ENCODE data around the gene MAPKAPK5. TPM values are rescaled to one million over a fixed set of nuclear protein-coding genes. Genes with fewer than 3 reads are reported as not detected.
"Not testable (repeated sequence)": the region's sequence is repeated elsewhere in the genome, so short reads cannot be mapped to it uniquely, and the experiment has no call there.

The MAPKAPK5 gene
- polyA plus RNA-seq, 1 experiment = 33.5 TPM

DNA sequence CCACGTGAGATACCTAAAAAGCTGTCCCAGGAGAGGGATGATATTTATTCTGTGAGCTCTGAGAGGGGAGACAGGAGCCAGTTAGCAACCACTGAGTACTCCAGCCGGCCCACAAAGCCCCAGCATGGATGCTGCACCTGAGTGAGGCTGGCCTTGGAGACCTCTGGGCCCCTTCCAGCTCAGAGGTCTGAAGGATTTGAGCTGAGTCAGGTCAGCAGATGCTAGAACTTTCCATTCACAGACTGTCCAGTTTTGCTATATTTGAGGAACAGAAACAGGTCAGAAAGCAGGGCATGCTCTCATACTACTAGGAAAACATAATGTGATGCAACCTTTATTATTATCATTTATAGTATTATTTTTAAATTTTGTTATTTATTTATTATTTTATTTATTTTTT lies 15.0 kb upstream of the MAPKAPK5 start:
- no peak for DNase-seq (ENCODE audit: low read depth, low spot score)
- CTCF ChIA-PET = interaction anchor here (0.6 to 1.1 kb wide), 2 partner anchors 14 to 74 kb away, joined by 5 to 8 read pairs; no protein-coding TSS in a partner anchor
- Histone ChIP-seq H3K27me3 (ENCODE audit: control insufficient read depth, insufficient read depth, low read length) (peaks cover 11% of the 10 kb centered on the region), H3K4me3 (ENCODE audit: low read depth, low read length) (no peak overlapping the region), H3K9me3 (ENCODE audit: control insufficient read depth, insufficient read depth, low read length) (no peaks in the 10 kb centered on the region), H3K27ac (ENCODE audit: low read depth, low read length) (no peak overlapping the region)
- POLR2A ChIA-PET = interaction anchor here (0.6 to 0.9 kb wide), 2 partner anchors 32 to 158 kb away, joined by 4 read pairs; no protein-coding TSS in a partner anchor
- TF ChIP-seq, protein P1, sequence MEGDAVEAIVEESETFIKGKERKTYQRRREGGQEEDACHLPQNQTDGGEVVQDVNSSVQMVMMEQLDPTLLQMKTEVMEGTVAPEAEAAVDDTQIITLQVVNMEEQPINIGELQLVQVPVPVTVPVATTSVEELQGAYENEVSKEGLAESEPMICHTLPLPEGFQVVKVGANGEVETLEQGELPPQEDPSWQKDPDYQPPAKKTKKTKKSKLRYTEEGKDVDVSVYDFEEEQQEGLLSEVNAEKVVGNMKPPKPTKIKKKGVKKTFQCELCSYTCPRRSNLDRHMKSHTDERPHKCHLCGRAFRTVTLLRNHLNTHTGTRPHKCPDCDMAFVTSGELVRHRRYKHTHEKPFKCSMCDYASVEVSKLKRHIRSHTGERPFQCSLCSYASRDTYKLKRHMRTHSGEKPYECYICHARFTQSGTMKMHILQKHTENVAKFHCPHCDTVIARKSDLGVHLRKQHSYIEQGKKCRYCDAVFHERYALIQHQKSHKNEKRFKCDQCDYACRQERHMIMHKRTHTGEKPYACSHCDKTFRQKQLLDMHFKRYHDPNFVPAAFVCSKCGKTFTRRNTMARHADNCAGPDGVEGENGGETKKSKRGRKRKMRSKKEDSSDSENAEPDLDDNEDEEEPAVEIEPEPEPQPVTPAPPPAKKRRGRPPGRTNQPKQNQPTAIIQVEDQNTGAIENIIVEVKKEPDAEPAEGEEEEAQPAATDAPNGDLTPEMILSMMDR (IDR thresholded peaks at IDR 0.05; ENCODE audit: low read depth, low read length) = no peak

DNA sequence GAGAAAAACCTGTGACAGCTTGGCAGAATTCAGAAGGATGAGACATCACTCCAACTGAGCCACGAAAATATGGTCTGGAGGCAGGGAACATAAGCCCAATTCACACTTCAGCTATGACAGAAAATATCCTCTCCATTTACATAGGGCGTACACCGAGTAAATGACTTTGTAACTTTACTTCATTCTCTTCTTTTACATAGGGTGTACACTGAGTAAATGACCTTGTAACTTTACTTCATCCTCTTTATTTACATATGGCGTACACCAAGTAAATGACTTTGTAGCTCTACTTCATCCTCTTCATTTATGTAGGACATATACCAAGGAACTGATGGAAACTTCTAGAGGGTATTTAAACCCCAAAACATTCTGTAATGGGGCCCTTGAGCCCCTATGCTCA lies 14.1 kb upstream of the MAPKAPK5 start:
- POLR2A ChIA-PET = no interaction called here
- Histone ChIP-seq H3K9me3 (ENCODE audit: control insufficient read depth, insufficient read depth, low read length) (no peaks in the 10 kb centered on the region), H3K27ac (ENCODE audit: low read depth, low read length) (no peak overlapping the region), H3K27me3 (ENCODE audit: control insufficient read depth, insufficient read depth, low read length) (peaks cover 5% of the 10 kb centered on the region), H3K4me3 (ENCODE audit: low read depth, low read length) (no peak overlapping the region)
- TF ChIP-seq, protein P1 (IDR thresholded peaks at IDR 0.05; ENCODE audit: low read depth, low read length) = no peak
- no peak for DNase-seq (ENCODE audit: low read depth, low spot score)
- CTCF ChIA-PET = no interaction called here

DNA sequence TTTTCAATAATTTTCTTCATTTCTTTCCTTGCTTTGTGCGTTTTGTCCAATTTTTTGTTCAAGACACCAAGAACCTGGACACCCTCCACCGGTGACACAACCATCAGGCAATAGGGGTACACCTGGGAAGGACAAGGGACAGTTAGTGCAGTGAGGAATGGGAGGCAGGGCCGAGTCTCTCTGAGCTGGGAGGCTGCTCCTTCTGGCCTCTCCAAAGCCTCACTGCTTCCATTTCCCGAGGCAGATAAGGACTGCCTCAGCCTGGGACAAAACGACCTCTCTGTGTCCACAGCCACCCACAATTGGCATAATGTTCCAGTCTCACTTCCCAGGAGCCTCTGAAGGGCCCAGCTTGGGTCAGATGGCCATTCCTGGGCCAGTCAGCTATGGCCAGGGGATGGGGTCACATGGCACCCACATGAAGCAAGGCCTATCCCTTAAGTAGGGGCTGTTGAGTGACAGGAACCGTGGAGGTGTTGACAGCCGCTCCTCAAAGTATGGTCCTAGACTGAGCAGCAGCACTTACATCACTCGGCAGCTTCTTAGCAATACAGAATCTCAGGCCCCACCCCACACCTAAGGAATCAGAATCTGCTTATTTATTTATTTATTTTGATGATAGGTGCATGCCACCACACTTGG lies 13.6 kb upstream of the MAPKAPK5 start:
- CTCF ChIA-PET = no interaction called here
- H3K27ac ChIP-seq (ENCODE audit: low read depth, low read length) = no peak overlapping the region
- no peak for DNase-seq (ENCODE audit: low read depth, low spot score)

DNA sequence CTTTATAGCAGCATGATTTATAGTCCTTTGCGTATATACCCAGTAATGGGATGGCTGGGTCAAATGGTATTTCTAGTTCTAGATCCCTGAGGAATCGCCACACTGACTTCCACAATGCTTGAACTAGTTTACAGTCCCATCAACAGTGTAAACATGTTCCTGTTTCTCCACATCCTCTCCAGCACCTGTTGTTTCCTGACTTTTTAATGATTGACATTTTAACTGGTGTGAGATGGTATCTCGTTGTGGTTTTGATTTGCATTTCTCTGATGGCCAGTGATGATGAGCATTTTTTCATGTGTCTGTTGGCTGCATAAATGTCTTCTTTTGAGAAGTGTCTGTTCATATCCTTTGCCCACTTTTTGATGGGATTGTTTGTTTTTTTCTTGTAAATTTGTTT lies 12.4 kb upstream of the MAPKAPK5 start:
- H3K9me3 ChIP-seq (ENCODE audit: control insufficient read depth, insufficient read depth, low read length); H3K4me3 ChIP-seq (ENCODE audit: low read depth, low read length); H3K27me3 ChIP-seq (ENCODE audit: control insufficient read depth, insufficient read depth, low read length); H3K27ac ChIP-seq (ENCODE audit: low read depth, low read length); DNase-seq (ENCODE audit: low read depth, low spot score); POLR2A ChIA-PET; CTCF ChIA-PET: not testable (repeated sequence)

More for the DNA sequence above, 13.6 kb upstream of the MAPKAPK5 start:
- POLR2A ChIA-PET = no interaction called here
- Histone ChIP-seq H3K9me3 (ENCODE audit: control insufficient read depth, insufficient read depth, low read length) (no peaks in the 10 kb centered on the region), H3K27me3 (ENCODE audit: control insufficient read depth, insufficient read depth, low read length) (peaks cover 5% of the 10 kb centered on the region), H3K4me3 (ENCODE audit: low read depth, low read length) (no peak overlapping the region)
- TF ChIP-seq, protein P1 (IDR thresholded peaks at IDR 0.05; ENCODE audit: low read depth, low read length) = no peak

DNA sequence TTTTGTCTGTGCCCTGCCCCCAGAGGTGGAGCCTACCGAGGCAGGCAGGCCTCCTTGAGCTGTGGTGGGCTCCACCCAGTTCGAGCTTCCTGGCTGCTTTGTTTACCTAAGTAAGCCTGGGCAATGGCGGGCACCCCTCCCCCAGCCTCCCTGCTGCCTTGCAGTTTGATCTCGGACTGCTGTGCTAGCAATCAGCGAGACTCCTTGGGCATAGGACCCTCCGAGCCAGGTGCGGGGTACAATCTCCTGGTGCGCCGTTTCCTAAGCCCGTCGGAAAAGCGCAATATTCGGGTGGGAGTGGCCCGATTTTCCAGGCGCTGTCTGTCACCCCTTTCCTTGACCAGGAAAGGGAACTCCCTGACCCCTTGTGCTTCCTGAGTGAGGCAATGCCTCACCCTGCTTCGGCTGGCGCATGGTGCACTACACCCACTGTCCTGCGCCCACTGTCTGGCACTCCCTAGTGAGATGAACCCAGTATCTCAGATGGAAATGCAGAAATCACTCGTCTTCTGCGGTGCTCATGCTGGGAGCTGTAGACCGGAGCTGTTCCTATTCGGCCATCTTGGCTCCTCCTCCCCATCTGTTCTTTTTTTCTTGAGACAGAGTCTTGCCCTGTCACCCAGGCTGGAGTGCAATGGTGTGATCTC lies 7.2 kb upstream of the MAPKAPK5 start:
- H3K4me3 ChIP-seq (ENCODE audit: low read depth, low read length); H3K27ac ChIP-seq (ENCODE audit: low read depth, low read length); DNase-seq (ENCODE audit: low read depth, low spot score); H3K9me3 ChIP-seq (ENCODE audit: control insufficient read depth, insufficient read depth, low read length); H3K27me3 ChIP-seq (ENCODE audit: control insufficient read depth, insufficient read depth, low read length); POLR2A ChIA-PET: not testable (repeated sequence)
- CTCF ChIA-PET = interaction anchor here (0.6 kb wide), 1 partner anchor 110 kb away, joined by 3 read pairs; no protein-coding TSS in a partner anchor

DNA sequence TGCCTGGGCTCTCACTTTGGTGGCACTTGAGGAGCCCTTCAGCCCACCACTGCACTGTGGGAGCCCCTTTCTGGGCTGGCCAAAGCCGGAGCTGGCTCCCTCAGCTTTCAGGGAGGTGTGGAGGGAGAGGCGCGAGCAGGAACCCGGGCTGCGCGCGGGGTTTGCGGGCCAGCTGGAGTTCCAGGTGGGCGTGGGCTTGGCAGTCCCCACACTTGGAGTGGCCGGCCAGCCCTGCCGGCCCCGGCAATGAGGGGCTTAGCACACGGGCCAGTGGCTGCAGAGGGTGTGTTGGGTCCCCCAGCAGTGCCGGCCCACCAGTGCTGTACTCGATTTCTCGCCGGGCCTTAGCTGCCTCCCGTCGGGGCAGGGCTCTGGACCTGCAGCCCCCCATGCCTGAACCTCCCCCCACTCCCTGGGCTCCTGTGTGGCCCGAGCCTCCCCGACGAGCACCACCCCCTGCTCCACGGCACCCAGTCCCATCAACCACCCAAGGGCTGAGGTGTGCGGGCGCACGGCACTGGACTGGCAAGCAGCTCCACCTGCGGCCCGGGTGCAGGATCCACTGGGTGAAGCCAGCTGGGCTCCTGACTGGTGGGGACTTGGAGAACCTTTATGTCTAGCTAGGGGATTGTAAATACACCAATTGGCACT lies 6.4 kb upstream of the MAPKAPK5 start:
- H3K27ac ChIP-seq (ENCODE audit: low read depth, low read length); H3K27me3 ChIP-seq (ENCODE audit: control insufficient read depth, insufficient read depth, low read length); H3K9me3 ChIP-seq (ENCODE audit: control insufficient read depth, insufficient read depth, low read length); DNase-seq (ENCODE audit: low read depth, low spot score); H3K4me3 ChIP-seq (ENCODE audit: low read depth, low read length); POLR2A ChIA-PET: not testable (repeated sequence)
- CTCF ChIA-PET = interaction anchor here (0.6 kb wide), 1 partner anchor 109 kb away, joined by 3 read pairs; no protein-coding TSS in a partner anchor

Measured in AG04450 (cell line).